Fibroblast of lung (primary cell): ENCODE data around the gene MUSTN1. TPM values are rescaled to one million over a fixed set of nuclear protein-coding genes. Genes with fewer than 3 reads are reported as not detected.
A peak's percentile ranks its signal among the peaks of the same experiment; 100 is the strongest.

ENCODE experiments used
- DNase-seq, 2 donors: peaks; one replicate each; pipeline versions ENCODE4 v3.0.0 to v3.0.0-alpha.2; 2010; ENCODE audit warnings: low read depth in 2 of 2
- H2AFZ ChIP-seq: 2 replicates; pipeline ENCODE4 v1.5.1; 2012; ENCODE audit warnings: low read length, control low read depth, inconsistent platforms
- H3K27ac ChIP-seq: 2 replicates; pipeline ENCODE4 v1.5.1; 2011; ENCODE audit warnings: low read length, control low read depth; ENCODE audit not compliant: insufficient read depth
- H3K27me3 ChIP-seq: 2 replicates; pipeline ENCODE4 v1.5.1; 2011; ENCODE audit warnings: mild to moderate bottlenecking, low read length; ENCODE audit not compliant: control insufficient read depth, insufficient read depth
- H3K36me3 ChIP-seq: 2 replicates; pipeline ENCODE4 v1.5.1; 2011; ENCODE audit warnings: low read length; ENCODE audit not compliant: control insufficient read depth, insufficient read depth
- H3K4me1 ChIP-seq: 2 replicates; pipeline ENCODE4 v1.5.1; 2011; ENCODE audit warnings: low read length; ENCODE audit not compliant: control insufficient read depth, insufficient read depth; ENCODE audit errors: extremely low read depth
- H3K4me2 ChIP-seq: 2 replicates; pipeline ENCODE4 v1.5.1; 2011; ENCODE audit warnings: low read length, control low read depth; ENCODE audit not compliant: insufficient read depth; ENCODE audit errors: extremely low read depth
- H3K4me3 ChIP-seq, 4 experiments: fragments of 200-600 bp in 1 of 4; sonication (generic) in 1 of 4; replicated peaks in 1 of 4; 2 replicates each; pipeline ENCODE4 v1.5.1; 2011 to 2016; ENCODE audit warnings: low read length in 4 of 4, low read depth in 3 of 4, mild to moderate bottlenecking in 3 of 4, control low read depth in 2 of 4, inconsistent platforms in 1 of 4, mixed read lengths in 1 of 4; ENCODE audit not compliant: insufficient read depth in 1 of 4; ENCODE audit errors: control extremely low read depth in 1 of 4
- H3K79me2 ChIP-seq: 2 replicates; pipeline ENCODE4 v1.5.1; 2012; ENCODE audit warnings: mild to moderate bottlenecking, low read length, inconsistent platforms; ENCODE audit not compliant: control insufficient read depth, insufficient read depth
- H3K9ac ChIP-seq: 2 replicates; pipeline ENCODE4 v1.5.1; 2011; ENCODE audit warnings: mild to moderate bottlenecking, low read length, control low read depth; ENCODE audit not compliant: insufficient read depth
- H3K9me3 ChIP-seq: 2 replicates; pipeline ENCODE4 v1.5.1; 2012; ENCODE audit warnings: low read depth, low read length; ENCODE audit not compliant: control insufficient read depth, insufficient read depth
- H4K20me1 ChIP-seq: 2 replicates; pipeline ENCODE4 v1.5.1; 2011; ENCODE audit warnings: low read length; ENCODE audit not compliant: control insufficient read depth, insufficient read depth; ENCODE audit errors: extremely low read depth
- CTCF ChIP-seq, 2 donors: IDR thresholded peaks in 1 of 2; conservative IDR thresholded peaks in 1 of 2; 1 replicate in 1 of 2; 2 replicates in 1 of 2; pipeline ENCODE4 v1.5.1; 2011 to 2012; ENCODE audit warnings: low read length in 2 of 2, control low read depth in 1 of 2, inconsistent platforms in 1 of 2, low read depth in 1 of 2, mild to moderate bottlenecking in 1 of 2
- EZH2 ChIP-seq: IDR thresholded peaks from 2 replicates; pipeline ENCODE4 v1.5.1; 2012; ENCODE audit warnings: low read length, control low read depth, mild to moderate bottlenecking; ENCODE audit errors: missing control alignments
- polyA plus RNA-seq, 2 donors: library from polyadenylated mRNA; depleted of rRNA in 1 of 2; stranded (reverse) in 1 of 2; unstranded in 1 of 2; fragments of >200 nt; gene quantifications; 2 replicates each; pipeline ENCODE4 v1.2.1, GENCODE V29; 2011 to 2012; ENCODE audit warnings: missing spikeins in 1 of 2
- total RNA-seq: library from RNA; depleted of rRNA; stranded (reverse); fragments of >200 nt; gene quantifications from 2 replicates; pipeline ENCODE4 v1.2.1, GENCODE V29; 2014

The MUSTN1 gene
- total and polyA plus RNA-seq, 2 donors (not counting 1 experiment from before 2014, with no cell fraction given): 3.2 TPM; not detected in 1

- no peak within 1 kb of the TSS for H3K27ac ChIP-seq
- H3K36me3 ChIP-seq: no peaks in the 10 kb centered on the region
- TF ChIP-seq EZH2 (no peak), CTCF (conservative IDR thresholded peaks at IDR 0.05 in 1 of 2, IDR thresholded peaks at IDR 0.05 in 1 of 2; ENCODE audit: low read depth in 1 of 2, low read length in 2 of 2) (no peak)
- no peaks in the 10 kb centered on the region for H4K20me1 ChIP-seq
- H3K4me2 ChIP-seq: no peak within 1 kb of the TSS
- DNase-seq: no peak
- no peak within 1 kb of the TSS for H3K9ac ChIP-seq
- H3K27me3 ChIP-seq: peaks cover 5% of the 10 kb centered on the region
- H2AFZ ChIP-seq: no peak within 1 kb of the TSS
- H3K4me1 ChIP-seq: no peaks in the 10 kb centered on the region
- H3K79me2 ChIP-seq: no peaks in the 10 kb centered on the region
- no peak within 1 kb of the TSS for H3K4me3 ChIP-seq
- H3K9me3 ChIP-seq: no peaks in the 10 kb centered on the region
Observed at GRCh38 chr3:52794612-52795099, 40.2 kb downstream of the MUSTN1 start, which contains the start of gene ITIH3. Gene ITIH3, plus strand, starts transcription at chr3:52794796. Its CDS starts 8 bp downstream, at chr3:52794804.

- Histone ChIP-seq H3K27me3 (peaks cover 8% of the 10 kb centered on the region), H4K20me1 (no peaks in the 10 kb centered on the region), H3K4me3 (no peak overlapping the region), H3K4me2 (no peak overlapping the region), H3K36me3 (no peaks in the 10 kb centered on the region), H3K9ac (no peak overlapping the region), H3K9me3 (no peaks in the 10 kb centered on the region), H3K27ac (no peak overlapping the region), H3K4me1 (no peaks in the 10 kb centered on the region), H3K79me2 (no peaks in the 10 kb centered on the region), H2AFZ (no peak overlapping the region)
- no peak for DNase-seq
- no peak for TF ChIP-seq EZH2
- TF ChIP-seq CTCF (conservative IDR thresholded peaks at IDR 0.05 in 1 of 2, IDR thresholded peaks at IDR 0.05 in 1 of 2; ENCODE audit: low read depth in 1 of 2, low read length in 2 of 2): no peak
Observed at GRCh38 chr3:52793702-52794611, 40.9 kb downstream of the MUSTN1 start.

GRCh38 chr3:52792961-52793695, 41.7 kb downstream of the MUSTN1 start:
- no peak overlapping the region for H3K4me2 ChIP-seq
- peaks cover 8% of the 10 kb centered on the region for H3K27me3 ChIP-seq
- TF ChIP-seq EZH2 (no peak), CTCF (conservative IDR thresholded peaks at IDR 0.05 in 1 of 2, IDR thresholded peaks at IDR 0.05 in 1 of 2; ENCODE audit: low read depth in 1 of 2, low read length in 2 of 2) (no peak)
- H3K4me3 ChIP-seq: no peak overlapping the region
- no peaks in the 10 kb centered on the region for H3K79me2 ChIP-seq
- H3K27ac ChIP-seq: no peak overlapping the region
- H3K9me3 ChIP-seq: no peaks in the 10 kb centered on the region
- no peak overlapping the region for H3K9ac ChIP-seq
- H3K36me3 ChIP-seq: no peaks in the 10 kb centered on the region
- no peak overlapping the region for H2AFZ ChIP-seq
- peak; percentile 7 to 11 for DNase-seq
- no peaks in the 10 kb centered on the region for H4K20me1 ChIP-seq
- no peaks in the 10 kb centered on the region for H3K4me1 ChIP-seq
